ENCODE results near the gene MYOM1. TPM values are rescaled to one million over a fixed set of nuclear protein-coding genes. Genes with fewer than 3 reads are reported as not detected.
A peak's percentile ranks its signal among the peaks of the same experiment; 100 is the strongest.

MYOM1 gene
- total RNA-seq, 1 donor, result 0.86 TPM

DNA sequence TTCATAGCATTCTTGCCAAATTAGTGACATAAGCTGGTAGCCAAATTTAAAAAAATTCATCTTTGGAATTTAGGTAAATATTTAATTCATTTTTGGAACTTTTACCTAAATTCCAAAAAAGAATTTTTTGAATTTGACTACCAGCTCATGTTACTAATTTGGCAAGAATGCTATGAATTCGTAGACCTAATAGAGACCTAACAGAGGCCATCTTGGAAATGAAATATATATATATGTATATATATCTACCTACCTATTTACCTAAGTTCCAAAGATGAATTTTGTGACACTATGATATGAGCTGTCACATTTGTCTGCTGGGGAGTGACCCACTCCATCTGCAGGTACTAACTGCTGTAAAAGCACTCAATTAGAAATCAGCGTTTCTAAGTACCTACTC, 65.6 kb downstream of the MYOM1 start:
- no peak for DNase-seq (ENCODE audit: low read depth)
- H3K4me3 ChIP-seq (ENCODE audit: low read depth, low read length), result no peak overlapping the region
- TF ChIP-seq, protein P1, sequence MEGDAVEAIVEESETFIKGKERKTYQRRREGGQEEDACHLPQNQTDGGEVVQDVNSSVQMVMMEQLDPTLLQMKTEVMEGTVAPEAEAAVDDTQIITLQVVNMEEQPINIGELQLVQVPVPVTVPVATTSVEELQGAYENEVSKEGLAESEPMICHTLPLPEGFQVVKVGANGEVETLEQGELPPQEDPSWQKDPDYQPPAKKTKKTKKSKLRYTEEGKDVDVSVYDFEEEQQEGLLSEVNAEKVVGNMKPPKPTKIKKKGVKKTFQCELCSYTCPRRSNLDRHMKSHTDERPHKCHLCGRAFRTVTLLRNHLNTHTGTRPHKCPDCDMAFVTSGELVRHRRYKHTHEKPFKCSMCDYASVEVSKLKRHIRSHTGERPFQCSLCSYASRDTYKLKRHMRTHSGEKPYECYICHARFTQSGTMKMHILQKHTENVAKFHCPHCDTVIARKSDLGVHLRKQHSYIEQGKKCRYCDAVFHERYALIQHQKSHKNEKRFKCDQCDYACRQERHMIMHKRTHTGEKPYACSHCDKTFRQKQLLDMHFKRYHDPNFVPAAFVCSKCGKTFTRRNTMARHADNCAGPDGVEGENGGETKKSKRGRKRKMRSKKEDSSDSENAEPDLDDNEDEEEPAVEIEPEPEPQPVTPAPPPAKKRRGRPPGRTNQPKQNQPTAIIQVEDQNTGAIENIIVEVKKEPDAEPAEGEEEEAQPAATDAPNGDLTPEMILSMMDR (IDR thresholded peaks at IDR 0.05; ENCODE audit: insufficient read depth, low read depth, low read length), result no peak

DNA sequence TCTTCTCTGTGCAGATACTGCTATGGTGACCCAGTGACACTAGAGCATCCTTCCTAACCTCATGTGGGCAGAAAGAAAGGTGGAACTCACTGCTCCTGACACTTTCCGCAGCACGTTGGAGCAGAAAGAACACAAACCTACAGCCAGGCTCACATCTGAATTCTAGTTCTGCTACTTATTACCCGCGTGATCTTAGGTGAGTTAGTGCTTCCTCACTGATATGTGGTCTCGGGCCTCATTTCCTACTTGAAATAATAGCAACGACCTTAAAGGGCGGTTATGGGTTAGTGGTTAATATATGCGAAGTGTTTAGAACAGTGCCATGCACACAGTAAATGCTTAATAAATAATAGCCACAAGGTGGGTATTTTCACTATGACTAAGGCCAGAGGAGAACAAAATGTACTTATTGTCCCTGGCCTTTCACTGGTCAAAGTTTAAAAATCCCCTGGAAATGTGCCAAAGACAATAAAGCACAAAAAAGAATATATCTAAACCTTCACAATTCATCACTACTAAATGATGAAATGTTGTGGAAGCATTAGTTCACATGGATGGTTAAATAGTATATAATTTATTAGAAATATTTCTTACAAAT, 66.6 kb downstream of the MYOM1 start:
- no peak for DNase-seq (ENCODE audit: low read depth)
- TF ChIP-seq, protein P1 (IDR thresholded peaks at IDR 0.05; ENCODE audit: insufficient read depth, low read depth, low read length), result no peak
- no peak overlapping the region for H3K4me3 ChIP-seq (ENCODE audit: low read depth, low read length)

DNA sequence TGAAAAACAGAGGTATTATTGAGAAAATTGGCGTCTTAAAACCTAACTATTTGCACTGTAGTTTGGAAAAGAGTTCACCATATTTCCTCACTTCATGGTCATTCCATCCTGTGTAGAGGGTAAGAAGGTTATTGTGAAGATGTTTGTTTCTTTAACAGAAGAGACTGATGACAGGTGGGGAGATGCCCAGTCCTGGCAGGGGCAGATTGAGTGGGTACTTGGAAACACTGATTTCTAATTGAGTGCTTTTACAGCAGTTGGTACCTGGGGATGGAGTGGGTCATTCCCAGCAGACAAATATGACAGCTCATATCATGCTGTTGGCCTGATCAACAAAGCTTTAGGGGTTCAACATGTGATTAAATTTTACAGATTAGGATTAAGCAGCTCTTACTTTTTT, 67.5 kb downstream of the MYOM1 start:
- no peak for DNase-seq (ENCODE audit: low read depth)
- no peak overlapping the region for H3K4me3 ChIP-seq (ENCODE audit: low read depth, low read length)
- TF ChIP-seq, protein P1 (IDR thresholded peaks at IDR 0.05; ENCODE audit: insufficient read depth, low read depth, low read length), result no peak

DNA sequence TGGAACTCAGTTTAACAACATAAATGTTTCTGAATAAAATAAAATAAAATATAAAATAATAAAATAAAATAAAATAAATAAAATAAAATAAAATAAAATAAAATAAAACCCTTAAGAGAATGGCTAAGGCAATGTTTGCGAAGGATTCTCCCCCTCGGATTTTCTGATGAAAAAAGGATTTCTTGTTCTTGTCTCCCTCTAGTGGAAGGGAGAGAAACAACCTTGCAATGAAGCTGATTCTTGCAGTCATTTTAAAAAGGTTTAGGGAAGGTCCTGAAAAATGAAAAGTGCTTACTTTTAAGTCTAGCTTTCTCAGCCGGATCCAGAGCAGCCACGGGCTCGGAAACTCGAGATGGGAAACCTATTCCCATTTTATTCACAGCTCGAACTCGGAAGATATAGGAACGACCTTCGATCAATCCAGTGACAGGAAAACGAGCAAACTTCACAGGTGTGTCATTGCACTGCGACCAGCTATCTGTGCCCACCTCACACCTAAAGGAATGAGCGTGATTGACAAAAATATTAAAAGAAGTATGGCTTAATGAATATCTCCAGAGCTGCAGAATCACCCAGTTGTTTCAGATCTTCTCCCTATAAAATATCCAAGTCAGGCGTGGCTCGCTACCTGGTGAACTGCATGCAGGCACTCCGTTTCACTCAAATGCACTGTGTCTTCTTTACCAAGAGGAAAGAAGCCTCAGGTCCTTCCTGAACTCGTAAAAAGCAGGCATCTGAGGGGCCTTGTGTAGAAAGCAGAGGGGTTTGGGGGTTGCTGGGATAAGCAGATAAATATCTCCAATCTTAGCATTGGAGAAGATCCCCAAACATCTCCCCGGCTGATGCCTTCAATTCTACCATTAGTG, 68.1 kb downstream of the MYOM1 start:
- no peak overlapping the region for H3K4me3 ChIP-seq (ENCODE audit: low read depth, low read length)
- peak; percentile 50 for DNase-seq (ENCODE audit: low read depth)
- TF ChIP-seq, protein P1 (IDR thresholded peaks at IDR 0.05; ENCODE audit: insufficient read depth, low read depth, low read length), result peak; percentile 79

DNA sequence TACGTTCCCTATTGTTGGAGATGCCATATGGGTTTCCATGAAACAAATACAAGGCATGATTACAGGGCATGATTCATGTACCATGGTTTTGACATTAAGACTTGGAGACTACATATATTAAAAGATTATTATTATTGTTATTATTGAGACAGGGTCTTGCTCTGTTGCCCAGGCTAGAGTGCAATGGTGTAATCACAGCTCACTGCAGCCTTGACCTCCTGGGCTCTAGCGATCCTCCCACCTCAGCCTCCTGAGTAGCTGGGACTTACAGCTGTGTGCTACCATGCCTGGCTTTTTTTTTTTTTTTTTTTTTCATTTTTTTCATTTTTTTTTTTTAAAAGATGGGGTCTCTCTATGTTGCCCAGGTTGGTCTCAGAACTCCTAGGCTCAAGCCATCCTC, 69.1 kb downstream of the MYOM1 start:
- TF ChIP-seq, protein P1 (IDR thresholded peaks at IDR 0.05; ENCODE audit: insufficient read depth, low read depth, low read length), result no peak
- DNase-seq (ENCODE audit: low read depth), result no peak
- no peak overlapping the region for H3K4me3 ChIP-seq (ENCODE audit: low read depth, low read length)

DNA sequence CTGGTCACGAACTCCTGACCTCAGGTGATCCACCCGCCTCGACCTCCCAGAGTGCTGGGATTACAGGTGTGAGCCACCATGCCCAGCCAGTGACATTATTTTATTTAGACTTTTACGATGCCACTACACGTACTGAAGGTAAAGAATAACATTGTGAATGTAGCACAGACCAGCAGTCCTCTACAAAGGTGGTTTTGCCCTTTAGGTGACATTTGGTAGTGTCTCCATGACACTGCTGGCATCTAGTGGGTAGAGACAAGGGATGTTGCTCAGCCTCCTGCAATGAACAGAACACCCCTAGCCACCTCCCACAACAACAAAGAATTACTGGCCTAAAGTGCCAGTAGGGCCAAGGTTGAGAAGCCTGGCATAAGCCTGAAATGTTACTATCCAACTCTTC, 69.5 kb downstream of the MYOM1 start:
- H3K4me3 ChIP-seq (ENCODE audit: low read depth, low read length), result no peak overlapping the region
- DNase-seq (ENCODE audit: low read depth), result no peak
- TF ChIP-seq, protein P1 (IDR thresholded peaks at IDR 0.05; ENCODE audit: insufficient read depth, low read depth, low read length), result no peak

Measured in fibroblast of villous mesenchyme (primary cell).